Dedifferentiated amniotic fluid mesenchymal stem cell (primary cell): Measurements from ENCODE around the gene ASTN1.
"Not testable (repeated sequence)": the region's sequence is repeated elsewhere in the genome, so short reads cannot be mapped to it uniquely, and the experiment has no call there.

Experiments
- DNase-seq: peaks from one replicate; pipeline ENCODE4 v3.0.0-alpha.2; 2016; ENCODE audit errors: extremely low spot score

ASTN1 gene

GRCh38 chr1:177106614-177107365 is 57.7 kb downstream of the ASTN1 start:
- DNase-seq = no peak

GRCh38 chr1:177106196-177106595 is 58.3 kb downstream of the ASTN1 start:
- DNase-seq = no peak

- no peak for DNase-seq
These were observed 61.3 kb downstream of the ASTN1 start for GRCh38 chr1:177103005-177103852.

GRCh38 chr1:177092001-177092400 is 72.5 kb downstream of the ASTN1 start:
- no peak for DNase-seq

- DNase-seq = no peak
These were observed 73.5 kb downstream of the ASTN1 start for GRCh38 chr1:177091040-177091439.

- DNase-seq = no peak
These were observed 75.5 kb downstream of the ASTN1 start for GRCh38 chr1:177088966-177089365.

- peak; percentile 26 for DNase-seq
These were observed 81.4 kb downstream of the ASTN1 start for GRCh38 chr1:177082855-177083693.

- no peak for DNase-seq
These were observed 83.9 kb downstream of the ASTN1 start for GRCh38 chr1:177080564-177080963.

- DNase-seq = no peak
These were observed 86.6 kb downstream of the ASTN1 start for GRCh38 chr1:177077734-177078499.

- DNase-seq = no peak
These were observed 87.5 kb downstream of the ASTN1 start for GRCh38 chr1:177077006-177077405.

- not testable (repeated sequence) for DNase-seq
These were observed 89.7 kb downstream of the ASTN1 start for GRCh38 chr1:177074811-177075210.

GRCh38 chr1:177069490-177069889 is 95.0 kb downstream of the ASTN1 start:
- DNase-seq = no peak

- no peak for DNase-seq
These were observed 96.6 kb downstream of the ASTN1 start for GRCh38 chr1:177067752-177068410.

- no peak for DNase-seq
These were observed 99.1 kb downstream of the ASTN1 start for GRCh38 chr1:177065430-177065829.

- no peak for DNase-seq
These were observed 100.9 kb downstream of the ASTN1 start for GRCh38 chr1:177063648-177064047.

GRCh38 chr1:177054542-177054941 is 110.0 kb downstream of the ASTN1 start:
- DNase-seq = no peak

- no peak for DNase-seq
These were observed 110.9 kb downstream of the ASTN1 start for GRCh38 chr1:177053648-177054047.

GRCh38 chr1:177048314-177049069 is 116.0 kb downstream of the ASTN1 start:
- no peak for DNase-seq

GRCh38 chr1:177045151-177045550 is 119.4 kb downstream of the ASTN1 start:
- no peak for DNase-seq

- DNase-seq = no peak
These were observed 120.1 kb downstream of the ASTN1 start for GRCh38 chr1:177044390-177044789.
